ENCODE measurements around the gene TOR1B. TPM values are rescaled to one million over a fixed set of nuclear protein-coding genes. Genes with fewer than 3 reads are reported as not detected.
"Not testable (repeated sequence)": the region's sequence is repeated elsewhere in the genome, so short reads cannot be mapped to it uniquely, and the experiment has no call there.

The TOR1B gene
- total RNA-seq, 2 donors from 2014 or later, result 10.2 to 12.3 TPM

DNA sequence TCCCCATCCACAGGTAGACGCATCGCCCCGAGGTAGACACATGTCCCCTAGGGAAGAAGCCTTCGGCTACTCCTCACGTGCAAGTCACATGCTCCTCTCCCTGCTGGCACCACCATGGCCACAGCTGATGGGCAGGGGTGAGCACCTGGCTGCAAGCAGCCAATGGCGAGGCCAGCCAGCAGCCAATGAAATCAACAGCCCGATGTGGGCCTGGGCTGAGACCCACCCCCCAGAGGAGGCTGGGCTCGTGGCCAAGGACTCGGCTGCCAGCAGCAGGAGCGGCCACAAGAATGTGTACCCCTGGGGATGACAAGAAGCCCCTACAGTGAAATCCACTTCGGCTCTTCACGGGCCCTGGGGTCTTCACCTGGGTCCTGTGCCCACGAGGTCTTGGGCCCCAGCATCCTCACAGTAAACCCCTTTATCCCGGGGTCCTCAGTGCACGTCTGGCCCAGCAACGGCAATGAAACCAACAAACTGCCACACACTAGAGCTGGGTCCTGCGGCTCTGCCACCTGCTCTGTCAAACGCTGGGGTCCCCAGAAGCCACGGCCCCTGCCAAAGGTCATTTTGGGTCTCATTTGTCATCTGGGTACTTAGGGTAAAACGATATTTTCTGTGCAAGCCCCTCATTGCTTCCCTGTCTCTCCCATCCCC is 28.1 kb upstream of the TOR1B start:
- Histone ChIP-seq H3K9me3 (no peaks in the 10 kb centered on the region), H3K4me1 (peaks cover 0 to 15% of the 10 kb centered on the region in 2 donors), H3K27me3 (no peaks in the 10 kb centered on the region), H3K36me3 (no peaks in the 10 kb centered on the region), H3K4me3 (no peak overlapping the region), H3K27ac (no peak overlapping the region)
- no peak for DNase-seq (ENCODE audit: low spot score)
- TF ChIP-seq, protein P1, sequence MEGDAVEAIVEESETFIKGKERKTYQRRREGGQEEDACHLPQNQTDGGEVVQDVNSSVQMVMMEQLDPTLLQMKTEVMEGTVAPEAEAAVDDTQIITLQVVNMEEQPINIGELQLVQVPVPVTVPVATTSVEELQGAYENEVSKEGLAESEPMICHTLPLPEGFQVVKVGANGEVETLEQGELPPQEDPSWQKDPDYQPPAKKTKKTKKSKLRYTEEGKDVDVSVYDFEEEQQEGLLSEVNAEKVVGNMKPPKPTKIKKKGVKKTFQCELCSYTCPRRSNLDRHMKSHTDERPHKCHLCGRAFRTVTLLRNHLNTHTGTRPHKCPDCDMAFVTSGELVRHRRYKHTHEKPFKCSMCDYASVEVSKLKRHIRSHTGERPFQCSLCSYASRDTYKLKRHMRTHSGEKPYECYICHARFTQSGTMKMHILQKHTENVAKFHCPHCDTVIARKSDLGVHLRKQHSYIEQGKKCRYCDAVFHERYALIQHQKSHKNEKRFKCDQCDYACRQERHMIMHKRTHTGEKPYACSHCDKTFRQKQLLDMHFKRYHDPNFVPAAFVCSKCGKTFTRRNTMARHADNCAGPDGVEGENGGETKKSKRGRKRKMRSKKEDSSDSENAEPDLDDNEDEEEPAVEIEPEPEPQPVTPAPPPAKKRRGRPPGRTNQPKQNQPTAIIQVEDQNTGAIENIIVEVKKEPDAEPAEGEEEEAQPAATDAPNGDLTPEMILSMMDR (IDR thresholded peaks at IDR 0.05), result no peak

DNA sequence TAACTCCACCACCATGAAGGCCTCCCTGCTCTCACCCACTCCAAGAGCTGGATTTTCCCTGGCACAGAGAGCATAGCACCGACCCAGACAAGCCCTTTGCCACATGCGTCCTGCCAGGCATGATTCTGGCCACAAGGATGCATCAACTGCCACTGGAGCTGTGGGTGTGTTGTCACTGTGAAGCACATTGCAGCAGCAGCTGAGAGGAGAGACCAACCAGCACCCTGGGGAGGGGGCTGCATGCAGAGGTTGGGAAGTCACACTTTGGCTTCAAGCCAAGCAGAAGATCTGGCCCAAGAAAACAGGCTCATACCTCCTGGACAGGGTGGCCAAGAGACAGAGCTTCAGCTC is 27.6 kb upstream of the TOR1B start:
- no peak for DNase-seq (ENCODE audit: low spot score)
- no peaks in the 10 kb centered on the region for H3K36me3 ChIP-seq
- no peaks in the 10 kb centered on the region for H3K9me3 ChIP-seq
- no peaks in the 10 kb centered on the region for H3K27me3 ChIP-seq
- no peak overlapping the region for H3K4me3 ChIP-seq
- no peak overlapping the region for H3K27ac ChIP-seq
- peaks cover 0 to 15% of the 10 kb centered on the region in 2 donors for H3K4me1 ChIP-seq
- TF ChIP-seq, protein P1 (IDR thresholded peaks at IDR 0.05), result no peak

DNA sequence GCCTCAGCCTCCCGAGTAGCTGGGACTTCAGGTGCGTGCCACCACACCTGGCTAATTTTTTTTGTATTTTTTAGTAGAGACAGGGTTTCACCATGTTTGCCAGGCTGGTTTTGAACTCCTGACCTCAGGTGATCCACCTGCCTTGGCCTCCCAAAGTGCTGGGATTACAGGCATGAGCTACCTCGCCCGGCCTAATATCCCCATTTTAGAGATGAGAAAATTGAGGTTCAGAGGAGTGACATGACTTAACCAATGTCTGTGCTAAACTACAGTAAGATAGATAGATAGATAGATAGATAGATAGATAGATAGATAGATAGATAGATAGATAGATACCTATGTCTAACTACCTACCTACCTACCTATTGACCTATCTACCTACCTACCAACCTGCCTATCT is 26.9 kb upstream of the TOR1B start:
- H3K27me3 ChIP-seq; H3K36me3 ChIP-seq; DNase-seq (ENCODE audit: low spot score); H3K4me3 ChIP-seq; H3K9me3 ChIP-seq: not testable (repeated sequence)
- Histone ChIP-seq H3K27ac (peak overlapping the region in 1 of 2 donors; percentile 72), H3K4me1 (peaks cover 0 to 15% of the 10 kb centered on the region in 2 donors)

DNA sequence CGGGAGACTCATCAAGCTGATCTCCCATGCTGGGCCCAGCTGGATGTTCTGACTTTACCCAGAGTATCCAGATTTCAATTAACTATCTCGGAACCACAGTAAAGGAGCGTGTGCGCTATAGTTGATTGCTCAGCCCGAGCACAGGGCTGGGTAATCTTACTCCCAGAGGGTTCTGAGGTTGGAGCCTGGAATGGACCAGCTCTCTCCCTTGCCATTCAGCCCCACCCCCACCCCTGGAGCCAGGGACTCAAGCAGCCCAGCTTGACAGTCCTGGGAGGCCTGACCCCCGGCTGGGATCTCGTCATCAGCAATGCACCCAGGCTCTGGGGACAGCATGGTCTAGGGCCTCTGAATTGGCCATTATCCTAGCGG is 26.4 kb upstream of the TOR1B start:
- Histone ChIP-seq H3K36me3 (no peaks in the 10 kb centered on the region), H3K27ac (peak overlapping the region; percentile 71 to 72), H3K4me3 (peak overlapping the region in 1 of 2 donors; percentile 12), H3K4me1 (peaks cover 0 to 15% of the 10 kb centered on the region in 2 donors), H3K27me3 (no peaks in the 10 kb centered on the region), H3K9me3 (no peaks in the 10 kb centered on the region)
- TF ChIP-seq, protein P1 (IDR thresholded peaks at IDR 0.05), result no peak
- DNase-seq (ENCODE audit: low spot score), result no peak

DNA sequence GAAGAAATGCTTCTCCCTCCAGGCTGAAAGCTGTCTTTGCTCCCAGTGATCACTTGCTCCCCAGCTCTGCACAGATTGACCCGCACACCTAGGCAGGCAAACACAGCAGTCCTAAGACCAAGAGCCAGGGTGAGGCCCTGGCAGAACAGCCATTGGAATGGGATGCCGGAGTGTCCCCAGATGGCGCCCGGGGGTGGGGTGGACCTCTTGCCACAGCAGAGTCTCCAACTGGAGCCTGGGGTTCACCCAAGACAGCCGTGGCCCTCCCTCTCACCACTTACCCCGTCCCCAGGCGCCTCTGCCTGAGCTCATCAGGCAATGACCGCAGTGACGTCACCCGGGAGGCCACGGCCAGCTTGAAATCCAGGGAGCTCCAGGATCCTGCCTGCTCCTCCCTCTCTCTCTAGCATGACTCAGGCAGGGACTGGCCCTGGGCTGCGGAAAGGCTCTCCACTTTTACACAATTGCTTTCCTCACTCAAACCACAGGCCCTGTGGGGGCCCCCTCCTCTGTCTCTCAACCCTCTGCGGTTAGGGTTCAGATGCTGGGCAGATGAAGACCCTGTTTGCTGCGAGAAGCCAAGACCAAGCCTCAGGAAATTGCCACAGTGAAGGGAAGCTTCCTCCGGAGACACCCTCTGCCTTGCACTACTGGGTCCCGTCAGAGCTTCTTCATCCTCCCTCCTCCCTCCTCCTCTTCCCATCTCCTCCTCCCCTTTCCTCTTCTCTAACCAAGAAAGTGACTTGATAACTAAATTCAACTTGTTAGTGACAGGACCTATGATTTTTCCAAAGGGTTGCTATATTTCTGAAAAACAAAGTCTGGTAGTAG is 25.8 kb upstream of the TOR1B start:
- TF ChIP-seq, protein P1 (IDR thresholded peaks at IDR 0.05), result no peak
- peak overlapping the region; percentile 71 to 72 for H3K27ac ChIP-seq
- DNase-seq (ENCODE audit: low spot score), result peak; percentile 99
- H3K9me3 ChIP-seq, result no peaks in the 10 kb centered on the region
- peaks cover 0 to 15% of the 10 kb centered on the region in 2 donors for H3K4me1 ChIP-seq
- H3K27me3 ChIP-seq, result no peaks in the 10 kb centered on the region
- H3K36me3 ChIP-seq, result no peaks in the 10 kb centered on the region
- peak overlapping the region in 1 of 2 donors; percentile 12 for H3K4me3 ChIP-seq

DNA sequence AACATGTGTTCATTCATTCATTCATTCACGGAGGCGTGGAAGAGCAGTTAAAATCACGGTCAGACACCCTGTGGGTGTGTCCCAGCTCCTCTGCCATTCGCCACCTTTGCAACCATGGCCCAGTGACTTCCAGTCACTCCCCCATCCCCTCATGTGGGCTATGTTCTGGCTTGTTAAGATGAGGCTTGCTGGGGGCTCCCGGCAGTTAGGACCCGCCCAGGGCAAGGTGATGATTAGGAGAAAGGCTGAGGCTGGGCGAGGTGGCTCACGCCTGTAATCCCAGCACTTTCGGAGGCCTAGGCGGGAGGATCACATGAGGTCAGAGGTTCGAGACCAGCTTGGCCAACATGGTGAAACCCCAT is 25.2 kb upstream of the TOR1B start:
- Histone ChIP-seq H3K4me3 (no peak overlapping the region), H3K36me3 (no peaks in the 10 kb centered on the region), H3K9me3 (no peaks in the 10 kb centered on the region), H3K4me1 (peaks cover 0 to 15% of the 10 kb centered on the region in 2 donors), H3K27me3 (no peaks in the 10 kb centered on the region), H3K27ac (peak overlapping the region; percentile 71 to 72)
- TF ChIP-seq, protein P1 (IDR thresholded peaks at IDR 0.05), result no peak
- DNase-seq (ENCODE audit: low spot score), result no peak

All from right atrium auricular region (tissue), 2 donors.